GM13976 (cell line): ENCODE data around the gene RAD51B.

Experiments used
- DNase-seq: peaks from one replicate; pipeline ENCODE4 v3.0.0; 2012; ENCODE audit warnings: low spot score
- CTCF ChIP-seq: IDR thresholded peaks from 2 replicates; pipeline ENCODE4 v1.5.1; 2012; ENCODE audit warnings: borderline replicate concordance, mild to moderate bottlenecking; ENCODE audit not compliant: insufficient read depth; ENCODE audit errors: extremely low read depth, missing control alignments, control extremely low read depth
- in situ Hi-C: fragments of 300-500 bp; cut with MboI; formaldehyde crosslinking; loops from one replicate; pipeline ENCODE4 v1.12.0; 2022; ENCODE audit warnings: low sequenced_read_pairs, mixed read lengths, inconsistent platforms; ENCODE audit not compliant: unreplicated experiment

Gene RAD51B

GRCh38 chr14:68548194-68549076, 728.9 kb downstream of the RAD51B start:
- in situ Hi-C loops = no loop called here
- no peak for TF ChIP-seq CTCF
- DNase-seq = no peak

GRCh38 chr14:68550338-68550715, 730.7 kb downstream of the RAD51B start:
- no peak for TF ChIP-seq CTCF
- no peak for DNase-seq
- in situ Hi-C loops = no loop called here

GRCh38 chr14:68551045-68551683, 731.6 kb downstream of the RAD51B start:
- no peak for DNase-seq
- TF ChIP-seq CTCF = no peak
- in situ Hi-C loops = no loop called here

GRCh38 chr14:68552075-68552474, 732.5 kb downstream of the RAD51B start:
- no peak for DNase-seq
- TF ChIP-seq CTCF = no peak
- in situ Hi-C loops = no loop called here

- in situ Hi-C loops = no loop called here
- DNase-seq = no peak
- TF ChIP-seq CTCF = no peak
Observed at GRCh38 chr14:68552602-68553001, 733.0 kb downstream of the RAD51B start.

- TF ChIP-seq CTCF = no peak
- in situ Hi-C loops = no loop called here
- DNase-seq = no peak
Observed at GRCh38 chr14:68553311-68553710, 733.7 kb downstream of the RAD51B start.
